C4-2B (cell line): ENCODE results near the gene TNRC18.

ENCODE experiments used
- H3K27ac ChIP-seq: fragments of 450-650 bp; 2 replicates; pipeline ENCODE4 v1.5.1; 2017
- ZFX ChIP-seq: fragments of 450-650 bp; IDR thresholded peaks from 2 replicates; pipeline ENCODE4 v1.6.1; 2017
- TF ChIP-seq, protein P1 (sequence below): fragments of 450-650 bp; conservative IDR thresholded peaks from 2 replicates; pipeline ENCODE4 v1.5.1; 2017; ENCODE audit warnings: mild to moderate bottlenecking

Gene TNRC18

DNA sequence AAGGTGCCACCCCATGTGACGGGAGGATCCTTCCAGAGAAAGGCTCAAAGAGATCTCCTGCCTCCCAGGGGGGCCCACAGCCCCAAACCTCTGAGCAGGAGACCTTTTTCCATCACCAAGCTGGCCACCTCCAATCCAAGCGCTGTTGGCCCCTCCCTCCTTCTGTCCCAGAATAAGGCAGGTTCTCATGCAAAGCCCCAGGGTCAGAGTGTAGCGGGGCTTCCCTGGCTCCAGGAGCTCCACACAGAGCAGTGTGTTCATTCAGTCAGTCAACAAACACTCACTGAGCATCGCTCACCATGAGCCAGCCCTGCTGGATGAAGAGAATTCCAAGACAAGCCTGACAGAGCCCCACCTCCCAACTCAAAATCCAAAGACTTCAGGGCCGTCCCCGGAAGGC is 39.0 kb downstream of the TNRC18 start:
- no peak for TF ChIP-seq ZFX
- TF ChIP-seq, protein P1, sequence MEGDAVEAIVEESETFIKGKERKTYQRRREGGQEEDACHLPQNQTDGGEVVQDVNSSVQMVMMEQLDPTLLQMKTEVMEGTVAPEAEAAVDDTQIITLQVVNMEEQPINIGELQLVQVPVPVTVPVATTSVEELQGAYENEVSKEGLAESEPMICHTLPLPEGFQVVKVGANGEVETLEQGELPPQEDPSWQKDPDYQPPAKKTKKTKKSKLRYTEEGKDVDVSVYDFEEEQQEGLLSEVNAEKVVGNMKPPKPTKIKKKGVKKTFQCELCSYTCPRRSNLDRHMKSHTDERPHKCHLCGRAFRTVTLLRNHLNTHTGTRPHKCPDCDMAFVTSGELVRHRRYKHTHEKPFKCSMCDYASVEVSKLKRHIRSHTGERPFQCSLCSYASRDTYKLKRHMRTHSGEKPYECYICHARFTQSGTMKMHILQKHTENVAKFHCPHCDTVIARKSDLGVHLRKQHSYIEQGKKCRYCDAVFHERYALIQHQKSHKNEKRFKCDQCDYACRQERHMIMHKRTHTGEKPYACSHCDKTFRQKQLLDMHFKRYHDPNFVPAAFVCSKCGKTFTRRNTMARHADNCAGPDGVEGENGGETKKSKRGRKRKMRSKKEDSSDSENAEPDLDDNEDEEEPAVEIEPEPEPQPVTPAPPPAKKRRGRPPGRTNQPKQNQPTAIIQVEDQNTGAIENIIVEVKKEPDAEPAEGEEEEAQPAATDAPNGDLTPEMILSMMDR = no peak
- H3K27ac ChIP-seq = no peak overlapping the region

DNA sequence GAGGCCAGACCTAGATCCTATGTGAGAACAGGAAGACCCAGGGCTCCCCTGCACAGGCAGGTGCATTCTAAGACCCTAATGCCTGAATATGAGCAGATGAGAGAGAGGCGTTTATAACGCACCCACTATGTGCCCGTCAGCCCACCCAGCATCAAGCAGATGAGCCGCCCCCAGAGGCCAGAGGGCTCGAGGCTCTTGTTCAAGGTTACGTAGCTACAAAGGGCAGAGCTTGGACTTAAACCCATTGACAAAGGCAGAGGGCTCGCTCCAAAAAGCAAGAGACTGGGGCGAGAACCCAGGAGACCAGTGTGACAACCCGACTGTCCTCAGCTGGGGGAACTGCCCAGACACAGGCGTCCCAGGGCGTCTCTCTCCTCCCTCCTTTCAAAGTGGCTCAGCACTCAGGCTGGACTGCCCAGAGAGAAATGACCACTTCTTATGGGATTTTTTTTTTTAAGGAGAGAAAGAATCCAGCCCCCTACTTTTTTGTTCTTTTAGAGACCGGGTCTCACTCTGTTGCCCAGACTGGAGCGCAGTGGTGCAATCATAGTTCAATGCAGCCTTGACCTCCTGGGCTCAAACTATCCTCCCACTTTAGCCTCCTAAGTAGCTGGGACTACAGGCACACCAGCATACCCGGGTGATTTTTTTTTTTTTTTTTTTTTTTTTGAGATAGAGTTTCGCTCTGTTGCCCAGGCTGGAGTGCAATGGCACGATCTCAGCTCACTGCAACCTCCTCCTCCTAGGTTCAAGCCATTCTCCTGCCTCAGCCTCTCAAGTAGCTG is 40.1 kb downstream of the TNRC18 start:
- TF ChIP-seq, protein P1 = no peak
- no peak for TF ChIP-seq ZFX
- H3K27ac ChIP-seq = no peak overlapping the region

DNA sequence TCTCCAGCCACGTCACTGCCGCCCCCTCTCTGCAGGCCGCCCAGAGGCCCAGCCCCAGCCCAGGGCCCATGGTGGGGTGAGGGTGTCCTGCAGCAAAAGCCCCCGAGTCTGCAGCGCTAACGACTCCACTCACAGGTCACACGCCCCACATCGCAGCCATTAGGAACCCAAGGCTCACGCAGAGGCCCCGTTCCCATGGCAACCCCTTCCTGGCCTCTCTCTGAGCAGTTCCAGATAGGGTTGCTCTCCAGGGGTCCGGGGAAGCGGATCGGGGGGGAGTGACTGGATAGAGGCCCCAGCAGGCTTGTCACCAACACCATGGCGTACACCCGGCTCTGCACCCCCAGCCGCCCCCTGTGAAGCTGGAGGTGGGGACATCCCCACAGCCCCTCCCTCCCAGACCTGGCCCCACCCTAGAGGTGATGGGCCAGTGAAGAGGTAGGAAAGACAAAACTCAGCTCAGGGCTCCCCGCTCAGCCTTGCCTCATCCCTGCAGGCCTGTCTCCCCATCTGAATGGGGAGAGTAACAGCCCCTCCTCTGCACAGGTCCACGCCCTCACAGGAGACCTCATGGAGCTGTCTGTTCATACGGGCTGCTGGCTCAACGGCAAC is 41.2 kb downstream of the TNRC18 start:
- TF ChIP-seq ZFX = no peak
- TF ChIP-seq, protein P1 = no peak
- H3K27ac ChIP-seq = no peak overlapping the region

DNA sequence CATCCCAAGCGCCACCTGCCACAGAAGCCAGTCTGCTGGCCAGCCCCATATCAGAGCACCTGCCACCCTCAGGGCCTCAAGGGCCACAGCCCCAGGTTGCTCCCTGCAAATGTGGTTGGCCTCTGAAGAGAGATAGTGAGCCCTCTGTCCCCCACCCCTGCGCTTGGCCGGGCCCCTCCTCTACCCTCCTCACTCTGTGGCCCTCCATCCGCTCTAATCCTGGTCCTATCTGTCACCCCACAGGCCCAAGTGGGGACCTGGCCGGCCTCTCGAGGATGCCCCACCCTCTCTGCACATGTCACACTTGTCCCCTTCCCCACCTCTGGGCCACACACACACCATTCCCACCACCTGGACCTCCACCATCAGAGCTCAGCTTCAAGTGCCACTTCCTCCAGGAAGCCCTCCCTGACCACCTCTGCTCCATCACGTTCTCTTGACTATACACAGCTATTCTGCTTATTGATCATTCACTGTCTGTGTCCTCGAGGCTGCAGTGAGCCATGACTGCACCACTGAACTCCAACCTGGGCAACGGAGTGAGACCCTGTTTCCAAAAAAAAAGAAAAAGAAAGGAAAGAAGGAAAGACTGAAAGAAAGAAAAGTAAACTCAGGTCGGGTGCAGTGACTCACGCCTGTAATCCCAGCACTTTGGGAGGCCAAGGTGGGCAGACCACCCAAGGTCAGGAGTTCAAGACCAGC is 42.4 kb downstream of the TNRC18 start:
- no peak overlapping the region for H3K27ac ChIP-seq

DNA sequence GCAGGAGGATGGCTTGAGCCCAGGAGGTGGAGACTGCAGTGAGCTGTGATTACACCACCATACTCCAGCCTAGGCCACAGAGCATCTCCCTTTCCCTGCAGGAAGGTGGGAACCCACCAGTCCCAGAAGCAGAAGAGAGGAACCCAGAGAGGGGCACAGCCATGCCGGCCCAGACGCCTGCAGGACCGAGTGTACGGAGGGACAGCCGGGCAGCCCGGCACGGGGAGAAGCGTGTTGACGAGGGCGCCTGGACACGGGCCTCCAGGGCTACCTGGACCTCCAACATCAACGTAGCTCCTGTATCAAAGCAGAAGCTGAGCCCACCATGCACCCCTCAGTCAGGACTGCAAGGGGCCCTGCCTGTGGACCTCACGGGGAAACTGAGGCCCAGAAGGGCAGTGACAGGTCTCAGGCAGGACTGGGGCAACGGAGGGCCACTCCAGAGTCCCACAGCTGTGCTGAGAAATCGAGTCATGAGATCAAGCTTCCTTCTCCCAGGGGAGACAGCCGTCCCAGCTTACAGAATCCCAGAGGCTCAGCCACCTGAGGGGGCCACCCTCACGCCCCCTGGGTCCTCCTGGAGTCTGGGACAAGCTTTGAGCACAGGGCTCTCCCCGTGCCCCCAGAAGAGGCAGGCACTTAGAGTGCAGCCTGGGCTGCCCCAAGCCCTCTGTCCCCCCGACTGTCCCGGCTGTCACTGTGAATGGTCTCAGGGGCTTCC is 43.1 kb downstream of the TNRC18 start:
- TF ChIP-seq ZFX = no peak
- TF ChIP-seq, protein P1 = no peak
- H3K27ac ChIP-seq = no peak overlapping the region

More for the DNA sequence above, 42.4 kb downstream of the TNRC18 start:
- no peak for TF ChIP-seq ZFX
- TF ChIP-seq, protein P1 = no peak

DNA sequence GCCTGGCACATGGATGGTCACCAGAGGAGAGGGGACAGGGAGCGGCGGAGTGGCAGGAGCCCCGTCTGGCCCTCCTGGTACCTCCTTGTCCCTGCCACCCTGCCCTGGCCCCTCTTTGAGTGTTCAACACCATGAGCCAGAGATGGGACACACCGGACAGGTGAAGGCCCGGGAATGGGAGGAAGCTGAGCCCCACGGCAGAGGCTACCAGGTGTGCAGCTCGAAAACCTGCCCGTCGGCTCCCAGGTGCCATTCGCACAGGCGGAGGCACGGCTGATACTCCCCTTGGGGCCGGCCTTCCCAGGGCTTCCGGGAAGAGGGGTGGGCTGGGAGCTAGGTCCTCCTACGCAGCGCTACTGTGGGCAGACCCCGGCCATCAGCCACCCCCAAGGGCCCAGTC is 44.1 kb downstream of the TNRC18 start:
- H3K27ac ChIP-seq = no peak overlapping the region
- TF ChIP-seq, protein P1 = no peak
- TF ChIP-seq ZFX = no peak
